ENCODE measurements around the gene CLEC2B.

Gene CLEC2B

GRCh38 chr12:9820281-9820930 is 48.7 kb downstream of the CLEC2B start:
- no peak overlapping the region for H2AFZ ChIP-seq (ENCODE audit: low read length)
- no peak overlapping the region for H3K4me3 ChIP-seq (ENCODE audit: low read depth, low read length, poor library complexity, severe bottlenecking)
- H3K4me2 ChIP-seq (ENCODE audit: low read length) = no peak overlapping the region
- H3K9me3 ChIP-seq (ENCODE audit: low read length) = no peaks in the 10 kb centered on the region
- no peak for TF ChIP-seq CTCF (IDR thresholded peaks at IDR 0.05; ENCODE audit: low read length)
- TF ChIP-seq EZH2 (IDR thresholded peaks at IDR 0.05; ENCODE audit: borderline replicate concordance, low read length) = no peak
- H3K36me3 ChIP-seq (ENCODE audit: insufficient read depth, low read length) = no peaks in the 10 kb centered on the region
- no peak overlapping the region for H3K9ac ChIP-seq (ENCODE audit: low read length)
- H3F3A ChIP-seq (ENCODE audit: insufficient read depth, low read length) = no peaks in the 10 kb centered on the region
- H3K27ac ChIP-seq (ENCODE audit: low read depth, low read length, poor library complexity, severe bottlenecking) = no peak overlapping the region
- H3K4me1 ChIP-seq (ENCODE audit: insufficient read depth, low read length, severe bottlenecking) = no peaks in the 10 kb centered on the region
- no peaks in the 10 kb centered on the region; the same call in none of the 2 replicates for H3K27me3 ChIP-seq (ENCODE audit: insufficient read depth, low read length)
- no peaks in the 10 kb centered on the region for H3K79me2 ChIP-seq (ENCODE audit: insufficient read depth, low read length)
- no peaks in the 10 kb centered on the region for H4K20me1 ChIP-seq (ENCODE audit: insufficient read depth, low read length)
- no peaks in the 10 kb centered on the region for H3K9me2 ChIP-seq (ENCODE audit: low read depth, low read length)

DNA sequence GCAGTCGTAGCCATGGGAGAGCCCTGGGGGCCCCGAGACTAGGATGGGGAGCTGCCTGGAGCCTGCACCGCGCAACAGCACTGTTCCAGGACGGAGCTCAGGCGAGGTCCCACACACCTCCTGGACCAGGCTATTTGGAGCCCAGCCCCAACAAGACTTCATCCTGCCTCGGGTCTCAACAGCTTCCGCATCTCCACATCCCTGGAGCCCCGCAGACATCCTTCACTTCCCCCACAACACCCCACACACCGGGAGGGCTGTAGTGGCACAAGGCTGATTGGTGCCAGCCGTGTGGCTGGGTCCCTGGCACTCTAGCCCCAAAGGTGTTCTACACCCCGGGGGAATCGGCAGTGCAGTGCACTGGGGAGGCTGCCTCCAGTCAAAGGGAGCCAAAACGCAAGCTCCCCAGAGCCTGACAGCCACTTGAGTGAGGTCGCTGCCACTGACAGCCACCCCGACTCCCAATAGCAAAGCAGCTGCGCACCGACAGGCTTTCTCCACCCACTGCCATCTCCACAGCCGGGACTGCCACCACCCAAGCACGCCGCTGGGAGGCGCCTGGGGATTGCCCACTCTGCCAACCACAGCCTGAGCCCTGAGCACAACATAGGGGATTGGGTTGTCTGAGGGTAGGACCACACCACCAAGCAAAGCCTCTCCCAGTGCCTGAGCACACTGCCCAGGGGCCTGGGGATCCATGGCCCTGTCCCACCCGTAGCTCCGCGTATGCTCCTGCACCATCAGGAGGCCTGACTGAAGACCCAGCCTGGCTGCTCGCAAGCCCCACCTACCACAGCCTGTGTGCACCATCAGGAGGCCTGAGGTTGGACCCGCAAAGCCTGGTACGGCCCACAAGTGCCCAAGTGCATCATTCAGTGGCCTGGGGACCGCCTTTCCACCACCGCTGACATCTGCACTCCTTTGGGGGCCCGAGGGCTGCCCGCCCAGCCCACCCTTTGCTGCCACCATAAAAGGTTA is 55.0 kb downstream of the CLEC2B start:
- no peaks in the 10 kb centered on the region for H4K20me1 ChIP-seq (ENCODE audit: insufficient read depth, low read length)
- H3K4me1 ChIP-seq (ENCODE audit: insufficient read depth, low read length, severe bottlenecking) = peaks cover 4% of the 10 kb centered on the region
- TF ChIP-seq CTCF (IDR thresholded peaks at IDR 0.05; ENCODE audit: low read length) (peak; percentile 97), EZH2 (IDR thresholded peaks at IDR 0.05; ENCODE audit: borderline replicate concordance, low read length) (no peak)
- no peaks in the 10 kb centered on the region for H3K79me2 ChIP-seq (ENCODE audit: insufficient read depth, low read length)
- H3K36me3 ChIP-seq (ENCODE audit: insufficient read depth, low read length) = no peaks in the 10 kb centered on the region
- H3K27ac ChIP-seq (ENCODE audit: low read depth, low read length, poor library complexity, severe bottlenecking) = no peak overlapping the region
- no peaks in the 10 kb centered on the region for H3K27me3 ChIP-seq (ENCODE audit: insufficient read depth, low read length)
- H3K9me2 ChIP-seq (ENCODE audit: low read depth, low read length) = no peaks in the 10 kb centered on the region
- H3F3A ChIP-seq (ENCODE audit: insufficient read depth, low read length) = no peaks in the 10 kb centered on the region
- H3K4me3 ChIP-seq (ENCODE audit: low read depth, low read length, poor library complexity, severe bottlenecking) = peak overlapping the region; percentile 21
- H3K4me2 ChIP-seq (ENCODE audit: low read length) = peak overlapping the region; percentile 52
- H3K9me3 ChIP-seq (ENCODE audit: low read length) = no peaks in the 10 kb centered on the region
- no peak overlapping the region for H2AFZ ChIP-seq (ENCODE audit: low read length)
- H3K9ac ChIP-seq (ENCODE audit: low read length) = no peak overlapping the region

DNA sequence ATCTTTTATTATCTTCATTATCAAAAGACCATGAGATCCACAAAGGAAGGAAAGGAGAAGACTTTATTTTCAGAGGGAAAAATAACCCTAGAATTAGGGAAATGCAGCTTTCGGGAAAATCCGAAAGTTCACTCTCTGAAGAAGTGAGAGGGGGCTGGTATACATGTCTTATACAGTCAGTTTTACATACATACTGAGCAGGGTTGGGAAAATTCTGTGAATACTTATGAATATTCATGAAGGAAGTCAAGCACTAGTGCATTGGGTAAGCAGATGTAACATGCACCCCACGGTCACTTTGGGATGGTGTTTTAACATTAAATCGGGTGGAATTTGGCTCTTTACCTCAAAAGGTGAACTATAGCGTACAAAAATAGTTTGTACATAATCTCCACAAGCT is 57.5 kb downstream of the CLEC2B start:
- Histone ChIP-seq H3K4me1 (ENCODE audit: insufficient read depth, low read length, severe bottlenecking) (peaks cover 4% of the 10 kb centered on the region), H2AFZ (ENCODE audit: low read length) (no peak overlapping the region), H3K36me3 (ENCODE audit: insufficient read depth, low read length) (no peaks in the 10 kb centered on the region), H3K9me3 (ENCODE audit: low read length) (no peaks in the 10 kb centered on the region), H3K27me3 (ENCODE audit: insufficient read depth, low read length) (no peaks in the 10 kb centered on the region), H3K4me3 (ENCODE audit: low read depth, low read length, poor library complexity, severe bottlenecking) (no peak overlapping the region), H3K9me2 (ENCODE audit: low read depth, low read length) (no peaks in the 10 kb centered on the region), H3F3A (ENCODE audit: insufficient read depth, low read length) (no peaks in the 10 kb centered on the region), H4K20me1 (ENCODE audit: insufficient read depth, low read length) (no peaks in the 10 kb centered on the region), H3K79me2 (ENCODE audit: insufficient read depth, low read length) (no peaks in the 10 kb centered on the region), H3K4me2 (ENCODE audit: low read length) (no peak overlapping the region), H3K9ac (ENCODE audit: low read length) (no peak overlapping the region), H3K27ac (ENCODE audit: low read depth, low read length, poor library complexity, severe bottlenecking) (no peak overlapping the region)
- TF ChIP-seq EZH2 (IDR thresholded peaks at IDR 0.05; ENCODE audit: borderline replicate concordance, low read length) = no peak
- no peak for TF ChIP-seq CTCF (IDR thresholded peaks at IDR 0.05; ENCODE audit: low read length)

Data from OCI-LY1 (cell line).